ENCODE results near the gene CCNL2. TPM values are rescaled to one million over a fixed set of nuclear protein-coding genes. Genes with fewer than 3 reads are reported as not detected.

The CCNL2 gene
- polyA plus RNA-seq, 2 of the 4 experiments (the other 2 are of a cell fraction): 85.5 to 111 TPM

- TF ChIP-seq ZSCAN20 (CRISPR knock-in tag; IDR thresholded peaks at IDR 0.05): no peak
- TF ChIP-seq SREBF2 (IDR thresholded peaks at IDR 0.05): no peak
- TF ChIP-seq, protein P1, sequence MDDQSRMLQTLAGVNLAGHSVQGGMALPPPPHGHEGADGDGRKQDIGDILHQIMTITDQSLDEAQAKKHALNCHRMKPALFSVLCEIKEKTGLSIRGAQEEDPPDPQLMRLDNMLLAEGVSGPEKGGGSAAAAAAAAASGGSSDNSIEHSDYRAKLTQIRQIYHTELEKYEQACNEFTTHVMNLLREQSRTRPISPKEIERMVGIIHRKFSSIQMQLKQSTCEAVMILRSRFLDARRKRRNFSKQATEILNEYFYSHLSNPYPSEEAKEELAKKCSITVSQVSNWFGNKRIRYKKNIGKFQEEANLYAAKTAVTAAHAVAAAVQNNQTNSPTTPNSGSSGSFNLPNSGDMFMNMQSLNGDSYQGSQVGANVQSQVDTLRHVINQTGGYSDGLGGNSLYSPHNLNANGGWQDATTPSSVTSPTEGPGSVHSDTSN (IDR thresholded peaks at IDR 0.05): no peak
- no peak for TF ChIP-seq PHF8 (IDR thresholded peaks at IDR 0.05; ENCODE audit: borderline replicate concordance, low read depth)
- no peak for TF ChIP-seq RARB (CRISPR knock-in tag; IDR thresholded peaks at IDR 0.05)
- no peak for TF ChIP-seq MAFK (IDR thresholded peaks at IDR 0.05; ENCODE audit: partially characterized antibody)
- TF ChIP-seq GATA3 (IDR thresholded peaks at IDR 0.05; ENCODE audit: borderline replicate concordance): no peak
- no peak for TF ChIP-seq KDM1A (IDR thresholded peaks at IDR 0.05; ENCODE audit: low read depth)
- TF ChIP-seq NR3C1 (IDR thresholded peaks at IDR 0.05): no peak
- TF ChIP-seq, protein P2, sequence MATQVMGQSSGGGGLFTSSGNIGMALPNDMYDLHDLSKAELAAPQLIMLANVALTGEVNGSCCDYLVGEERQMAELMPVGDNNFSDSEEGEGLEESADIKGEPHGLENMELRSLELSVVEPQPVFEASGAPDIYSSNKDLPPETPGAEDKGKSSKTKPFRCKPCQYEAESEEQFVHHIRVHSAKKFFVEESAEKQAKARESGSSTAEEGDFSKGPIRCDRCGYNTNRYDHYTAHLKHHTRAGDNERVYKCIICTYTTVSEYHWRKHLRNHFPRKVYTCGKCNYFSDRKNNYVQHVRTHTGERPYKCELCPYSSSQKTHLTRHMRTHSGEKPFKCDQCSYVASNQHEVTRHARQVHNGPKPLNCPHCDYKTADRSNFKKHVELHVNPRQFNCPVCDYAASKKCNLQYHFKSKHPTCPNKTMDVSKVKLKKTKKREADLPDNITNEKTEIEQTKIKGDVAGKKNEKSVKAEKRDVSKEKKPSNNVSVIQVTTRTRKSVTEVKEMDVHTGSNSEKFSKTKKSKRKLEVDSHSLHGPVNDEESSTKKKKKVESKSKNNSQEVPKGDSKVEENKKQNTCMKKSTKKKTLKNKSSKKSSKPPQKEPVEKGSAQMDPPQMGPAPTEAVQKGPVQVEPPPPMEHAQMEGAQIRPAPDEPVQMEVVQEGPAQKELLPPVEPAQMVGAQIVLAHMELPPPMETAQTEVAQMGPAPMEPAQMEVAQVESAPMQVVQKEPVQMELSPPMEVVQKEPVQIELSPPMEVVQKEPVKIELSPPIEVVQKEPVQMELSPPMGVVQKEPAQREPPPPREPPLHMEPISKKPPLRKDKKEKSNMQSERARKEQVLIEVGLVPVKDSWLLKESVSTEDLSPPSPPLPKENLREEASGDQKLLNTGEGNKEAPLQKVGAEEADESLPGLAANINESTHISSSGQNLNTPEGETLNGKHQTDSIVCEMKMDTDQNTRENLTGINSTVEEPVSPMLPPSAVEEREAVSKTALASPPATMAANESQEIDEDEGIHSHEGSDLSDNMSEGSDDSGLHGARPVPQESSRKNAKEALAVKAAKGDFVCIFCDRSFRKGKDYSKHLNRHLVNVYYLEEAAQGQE (IDR thresholded peaks at IDR 0.05): no peak
- TF ChIP-seq KDM5A (IDR thresholded peaks at IDR 0.05): no peak
- TF ChIP-seq RNF2 (IDR thresholded peaks at IDR 0.05; ENCODE audit: borderline replicate concordance, low read depth): no peak
- TF ChIP-seq CHD4 (IDR thresholded peaks at IDR 0.05; ENCODE audit: borderline replicate concordance): no peak
- TF ChIP-seq MAX (IDR thresholded peaks at IDR 0.05): no peak
- TF ChIP-seq POLR2A (IDR thresholded peaks at IDR 0.05; ENCODE audit: low read length): no peak
- TF ChIP-seq MYC (IDR thresholded peaks at IDR 0.05; ENCODE audit: borderline replicate concordance, low read length): no peak
- TF ChIP-seq RFX5 (IDR thresholded peaks at IDR 0.05): no peak
- H3K4me1 ChIP-seq: peaks cover 28% of the 10 kb centered on the region
- no peaks in the 10 kb centered on the region for H3K9me3 ChIP-seq
- ATAC-seq (peak; percentile 1 to 7; a peak in 2 of 6 replicates), DNase-seq (ENCODE audit: low read depth in 1 of 2, low spot score in 1 of 2) (peak; percentile 5 to 7), FAIRE-seq (no peak)
- H3K4me2 ChIP-seq: no peak overlapping the region
- H3K27ac ChIP-seq: peak overlapping the region in 1 of 2 experiments; percentile 31; a peak in 1 of 6 replicates
- CTCF ChIA-PET: interaction anchor here (0.7 to 8.5 kb wide), 22 partner anchors 8 to 143 kb away, joined by 3 to 162 read pairs (median 6); partner anchors contain the start of genes ATAD3A, AURKAIP1, CCNL2 and DVL1
- POLR2A ChIA-PET: no interaction called here
- H3K4me3 ChIP-seq: no peak overlapping the region
- 74% methylated on average over 18 of the region's 26 CpGs for WGBS (ENCODE audit: missing lambda C conversion rate)
Observed at GRCh38 chr1:1440262-1441001, 41.3 kb upstream of the CCNL2 start.

- ChIA-PET POLR2A (no interaction called here), CTCF (interaction anchor here (1.8 to 8.5 kb wide), 8 partner anchors 16 to 62 kb away, joined by 7 to 162 read pairs (median 13); partner anchors contain the start of genes CCNL2 and MRPL20)
- H3K27ac ChIP-seq: no peak overlapping the region
- no peaks in the 10 kb centered on the region for H3K9me3 ChIP-seq
- no peak overlapping the region for H3K4me3 ChIP-seq
- H3K4me1 ChIP-seq: peaks cover 28% of the 10 kb centered on the region
- no peak overlapping the region for H3K4me2 ChIP-seq
- DNase-seq (ENCODE audit: low read depth in 1 of 2, low spot score in 1 of 2) (no peak), FAIRE-seq (no peak), ATAC-seq (no peak)
- TF ChIP-seq HDAC2 (IDR thresholded peaks at IDR 0.05) (no peak), KDM5A (IDR thresholded peaks at IDR 0.05) (no peak), EHF (CRISPR knock-in tag; IDR thresholded peaks at IDR 0.05) (no peak), JUNB (IDR thresholded peaks at IDR 0.05) (no peak), RFX5 (IDR thresholded peaks at IDR 0.05) (no peak), EHMT2 (IDR thresholded peaks at IDR 0.05; ENCODE audit: low read depth) (no peak), MAX (IDR thresholded peaks at IDR 0.05) (no peak), HOXB5 (CRISPR knock-in tag; IDR thresholded peaks at IDR 0.05) (no peak)
- TF ChIP-seq, protein P3, sequence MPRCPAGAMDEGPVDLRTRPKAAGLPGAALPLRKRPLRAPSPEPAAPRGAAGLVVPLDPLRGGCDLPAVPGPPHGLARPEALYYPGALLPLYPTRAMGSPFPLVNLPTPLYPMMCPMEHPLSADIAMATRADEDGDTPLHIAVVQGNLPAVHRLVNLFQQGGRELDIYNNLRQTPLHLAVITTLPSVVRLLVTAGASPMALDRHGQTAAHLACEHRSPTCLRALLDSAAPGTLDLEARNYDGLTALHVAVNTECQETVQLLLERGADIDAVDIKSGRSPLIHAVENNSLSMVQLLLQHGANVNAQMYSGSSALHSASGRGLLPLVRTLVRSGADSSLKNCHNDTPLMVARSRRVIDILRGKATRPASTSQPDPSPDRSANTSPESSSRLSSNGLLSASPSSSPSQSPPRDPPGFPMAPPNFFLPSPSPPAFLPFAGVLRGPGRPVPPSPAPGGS (IDR thresholded peaks at IDR 0.05): no peak
- TF ChIP-seq, protein P2 (IDR thresholded peaks at IDR 0.05): no peak
- WGBS (ENCODE audit: missing lambda C conversion rate): 96% methylated on average over 15 of the region's 82 CpGs
Observed at GRCh38 chr1:1439546-1440261, 40.6 kb upstream of the CCNL2 start.
